ENCODE measurements around the gene CCDC97.

The CCDC97 gene

GRCh38 chr19:41330946-41331678 lies 21.1 kb downstream of the CCDC97 start:
- no peak for TF ChIP-seq CTCF (IDR thresholded peaks at IDR 0.05; ENCODE audit: low read depth, low read length)
- H3K4me3 ChIP-seq (ENCODE audit: low read depth, low read length): no peak overlapping the region

GRCh38 chr19:41332000-41332399 lies 22.0 kb downstream of the CCDC97 start:
- TF ChIP-seq CTCF (IDR thresholded peaks at IDR 0.05; ENCODE audit: low read depth, low read length): no peak
- no peak overlapping the region for H3K4me3 ChIP-seq (ENCODE audit: low read depth, low read length)

- TF ChIP-seq CTCF (IDR thresholded peaks at IDR 0.05; ENCODE audit: low read depth, low read length): no peak
- no peak overlapping the region for H3K4me3 ChIP-seq (ENCODE audit: low read depth, low read length)
Measured at GRCh38 chr19:41332468-41332867, 22.5 kb downstream of the CCDC97 start.

GRCh38 chr19:41334793-41335192 lies 24.8 kb downstream of the CCDC97 start:
- TF ChIP-seq CTCF (IDR thresholded peaks at IDR 0.05; ENCODE audit: low read depth, low read length): no peak
- H3K4me3 ChIP-seq (ENCODE audit: low read depth, low read length): no peak overlapping the region

GRCh38 chr19:41335467-41335866 lies 25.5 kb downstream of the CCDC97 start:
- no peak for TF ChIP-seq CTCF (IDR thresholded peaks at IDR 0.05; ENCODE audit: low read depth, low read length)
- no peak overlapping the region for H3K4me3 ChIP-seq (ENCODE audit: low read depth, low read length)

- no peak for TF ChIP-seq CTCF (IDR thresholded peaks at IDR 0.05; ENCODE audit: low read depth, low read length)
- no peak overlapping the region for H3K4me3 ChIP-seq (ENCODE audit: low read depth, low read length)
Measured at GRCh38 chr19:41339936-41340335, 30.0 kb downstream of the CCDC97 start.

- no peak overlapping the region for H3K4me3 ChIP-seq (ENCODE audit: low read depth, low read length)
- no peak for TF ChIP-seq CTCF (IDR thresholded peaks at IDR 0.05; ENCODE audit: low read depth, low read length)
Measured at GRCh38 chr19:41341669-41342490, 31.9 kb downstream of the CCDC97 start.

Data from WI38 (cell line).